OCI-LY1 (cell line): Measurements from ENCODE around the gene CCL3.

Experiments used
- H2AFZ ChIP-seq: fragments of 200-600 bp; sonication (generic), shearing (Covaris generic); 2 replicates; pipeline ENCODE4 v1.6.0; 2014; ENCODE audit warnings: antibody characterized with exemption, mild to moderate bottlenecking, low read length
- H3F3A ChIP-seq: fragments of 200-600 bp; sonication (generic), shearing (Covaris generic); 2 replicates; pipeline ENCODE4 v1.6.0; 2014; ENCODE audit warnings: mild to moderate bottlenecking, antibody characterized with exemption, low read length, moderate library complexity; ENCODE audit not compliant: insufficient read depth
- H3K27ac ChIP-seq: fragments of 200-600 bp; sonication (generic); 2 replicates; pipeline ENCODE4 v1.5.1; 2014; ENCODE audit warnings: low read length, mixed run types, mild to moderate bottlenecking, low read depth; ENCODE audit not compliant: poor library complexity, severe bottlenecking
- H3K27me3 ChIP-seq: fragments of 200-600 bp; sonication (generic); 2 replicates; pipeline ENCODE4 v1.6.0; 2014; ENCODE audit warnings: antibody characterized with exemption, mild to moderate bottlenecking, low read length, moderate library complexity; ENCODE audit not compliant: insufficient read depth
- H3K36me3 ChIP-seq: fragments of 200-600 bp; sonication (generic); 2 replicates; pipeline ENCODE4 v1.6.1; 2014; ENCODE audit warnings: mild to moderate bottlenecking, antibody characterized with exemption, low read length, moderate library complexity, mixed read lengths; ENCODE audit not compliant: insufficient read depth
- H3K4me1 ChIP-seq: fragments of 200-600 bp; sonication (generic); 2 replicates; pipeline ENCODE4 v1.5.1; 2014; ENCODE audit warnings: mild to moderate bottlenecking, low read length, moderate library complexity; ENCODE audit not compliant: insufficient read depth, severe bottlenecking
- H3K4me2 ChIP-seq: fragments of 200-600 bp; sonication (generic), shearing (Covaris generic); 2 replicates; pipeline ENCODE4 v1.6.1; 2014; ENCODE audit warnings: low read length
- H3K4me3 ChIP-seq: fragments of 200-600 bp; sonication (generic); 2 replicates; pipeline ENCODE4 v1.5.1; 2014; ENCODE audit warnings: low read length, low read depth, mild to moderate bottlenecking, mixed read lengths; ENCODE audit not compliant: poor library complexity, severe bottlenecking
- H3K79me2 ChIP-seq: fragments of 200-600 bp; shearing (Covaris generic); 2 replicates; pipeline ENCODE4 v1.6.1; 2016; ENCODE audit warnings: mixed run types, low read length, mixed read lengths; ENCODE audit not compliant: insufficient read depth
- H3K9ac ChIP-seq: fragments of 200-600 bp; sonication (generic), shearing (Covaris generic); 2 replicates; pipeline ENCODE4 v1.6.1; 2014; ENCODE audit warnings: mild to moderate bottlenecking, low read length, mixed read lengths
- H3K9me2 ChIP-seq: fragments of 200-600 bp; sonication (generic), shearing (Covaris generic); 2 replicates; pipeline ENCODE4 v1.6.1; 2014; ENCODE audit warnings: low read depth, mild to moderate bottlenecking, low read length, mixed read lengths
- H3K9me3 ChIP-seq: fragments of 200-600 bp; shearing (Covaris generic); 2 replicates; pipeline ENCODE4 v1.6.1; 2014; ENCODE audit warnings: low read length, mixed read lengths
- H4K20me1 ChIP-seq: fragments of 200-600 bp; sonication (generic), shearing (Covaris generic); 2 replicates; pipeline ENCODE4 v1.6.0; 2016; ENCODE audit warnings: mild to moderate bottlenecking, low read length; ENCODE audit not compliant: insufficient read depth
- EZH2 ChIP-seq: fragments of 200-600 bp; sonication (generic), shearing (Covaris generic); IDR thresholded peaks from 2 replicates; pipeline ENCODE4 v1.8.0; 2017; ENCODE audit warnings: borderline replicate concordance, mixed run types, mild to moderate bottlenecking, antibody characterized with exemption, low read length, moderate library complexity, mixed read lengths
- TF ChIP-seq, protein P1 (sequence below): fragments of 200-600 bp; sonication (generic), shearing (Covaris generic); IDR thresholded peaks from 2 replicates; pipeline ENCODE4 v1.5.1; 2017; ENCODE audit warnings: mild to moderate bottlenecking, antibody characterized with exemption, low read length, moderate library complexity, mixed read lengths

CCL3 gene

GRCh38 chr17:36066365-36066985, 23.5 kb downstream of the CCL3 start:
- Histone ChIP-seq H3K9me2 (no peaks in the 10 kb centered on the region), H3F3A (no peaks in the 10 kb centered on the region), H3K79me2 (no peaks in the 10 kb centered on the region), H3K4me3 (no peak overlapping the region), H3K27me3 (0 out of 2 replicates have a peak, but pooled peaks cover 8% of the 10 kb centered on the region), H3K27ac (no peak overlapping the region), H2AFZ (no peak overlapping the region), H4K20me1 (no peaks in the 10 kb centered on the region), H3K36me3 (no peaks in the 10 kb centered on the region), H3K4me2 (no peak overlapping the region), H3K9me3 (no peaks in the 10 kb centered on the region), H3K4me1 (no peaks in the 10 kb centered on the region), H3K9ac (no peak overlapping the region)
- TF ChIP-seq, protein P1, sequence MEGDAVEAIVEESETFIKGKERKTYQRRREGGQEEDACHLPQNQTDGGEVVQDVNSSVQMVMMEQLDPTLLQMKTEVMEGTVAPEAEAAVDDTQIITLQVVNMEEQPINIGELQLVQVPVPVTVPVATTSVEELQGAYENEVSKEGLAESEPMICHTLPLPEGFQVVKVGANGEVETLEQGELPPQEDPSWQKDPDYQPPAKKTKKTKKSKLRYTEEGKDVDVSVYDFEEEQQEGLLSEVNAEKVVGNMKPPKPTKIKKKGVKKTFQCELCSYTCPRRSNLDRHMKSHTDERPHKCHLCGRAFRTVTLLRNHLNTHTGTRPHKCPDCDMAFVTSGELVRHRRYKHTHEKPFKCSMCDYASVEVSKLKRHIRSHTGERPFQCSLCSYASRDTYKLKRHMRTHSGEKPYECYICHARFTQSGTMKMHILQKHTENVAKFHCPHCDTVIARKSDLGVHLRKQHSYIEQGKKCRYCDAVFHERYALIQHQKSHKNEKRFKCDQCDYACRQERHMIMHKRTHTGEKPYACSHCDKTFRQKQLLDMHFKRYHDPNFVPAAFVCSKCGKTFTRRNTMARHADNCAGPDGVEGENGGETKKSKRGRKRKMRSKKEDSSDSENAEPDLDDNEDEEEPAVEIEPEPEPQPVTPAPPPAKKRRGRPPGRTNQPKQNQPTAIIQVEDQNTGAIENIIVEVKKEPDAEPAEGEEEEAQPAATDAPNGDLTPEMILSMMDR, result no peak
- TF ChIP-seq EZH2, result no peak

DNA sequence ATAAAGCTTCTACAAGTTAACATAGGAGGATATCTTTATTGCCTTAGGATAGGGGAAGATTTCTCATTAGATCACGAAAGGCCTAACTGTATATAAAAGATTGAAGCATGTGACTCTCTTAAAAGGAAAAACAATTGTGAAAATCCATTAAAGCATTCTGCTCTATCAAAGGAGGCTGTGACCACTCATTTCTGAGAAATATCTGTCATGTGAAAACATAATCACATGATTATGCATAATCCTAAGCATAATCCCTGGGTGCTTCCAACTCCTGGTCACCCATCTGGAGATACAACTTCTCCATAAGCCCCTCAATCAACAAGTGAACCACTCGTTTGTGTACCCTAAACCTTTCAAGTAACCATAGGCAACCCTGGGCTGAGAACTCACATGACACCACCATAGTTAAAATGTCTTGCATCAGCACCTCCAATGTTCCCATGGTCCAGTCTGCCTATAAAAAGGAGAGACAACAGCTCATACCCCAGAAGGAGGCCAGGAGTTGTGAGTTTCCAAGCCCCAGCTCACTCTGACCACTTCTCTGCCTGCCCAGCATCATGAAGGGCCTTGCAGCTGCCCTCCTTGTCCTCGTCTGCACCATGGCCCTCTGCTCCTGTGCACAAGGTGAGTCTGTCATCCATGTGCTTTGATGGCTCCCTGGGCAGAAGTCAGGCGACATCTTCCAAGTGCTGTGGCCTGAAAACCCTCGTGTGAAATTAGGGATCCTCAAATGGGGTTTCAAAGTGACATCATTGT, 26.0 kb downstream of the CCL3 start, which contains the start of gene CCL18:
Gene CCL18, plus strand, starts transcription at position 487 of the 756 bp plus-strand sequence. Its CDS starts 71 bp downstream, at position 558.
- Histone ChIP-seq H3K4me1 (no peaks in the 10 kb centered on the region), H3K9me2 (no peaks in the 10 kb centered on the region), H3F3A (no peaks in the 10 kb centered on the region), H3K36me3 (no peaks in the 10 kb centered on the region), H4K20me1 (no peaks in the 10 kb centered on the region), H3K4me3 (no peak within 1 kb of the TSS), H2AFZ (no peak within 1 kb of the TSS), H3K9ac (no peak within 1 kb of the TSS), H3K79me2 (no peaks in the 10 kb centered on the region), H3K9me3 (no peaks in the 10 kb centered on the region), H3K4me2 (no peak within 1 kb of the TSS), H3K27ac (no peak within 1 kb of the TSS), H3K27me3 (no peaks in the 10 kb centered on the region)
- TF ChIP-seq EZH2, result no peak
- TF ChIP-seq, protein P1, result no peak

- Histone ChIP-seq H3K4me3 (no peak overlapping the region), H3F3A (no peaks in the 10 kb centered on the region), H3K4me1 (no peaks in the 10 kb centered on the region), H3K36me3 (no peaks in the 10 kb centered on the region), H3K4me2 (no peak overlapping the region), H3K9ac (no peak overlapping the region), H3K27ac (no peak overlapping the region), H2AFZ (no peak overlapping the region), H3K9me2 (no peaks in the 10 kb centered on the region), H3K79me2 (no peaks in the 10 kb centered on the region), H3K27me3 (no peaks in the 10 kb centered on the region), H4K20me1 (no peaks in the 10 kb centered on the region), H3K9me3 (no peaks in the 10 kb centered on the region)
- TF ChIP-seq EZH2, result no peak
- TF ChIP-seq, protein P1, result no peak
These were observed 29.1 kb downstream of the CCL3 start for GRCh38 chr17:36060816-36061215.
